ENCODE data around the gene CCDC88C.

CCDC88C gene

GRCh38 chr14:91257328-91258010 is 160.2 kb downstream of the CCDC88C start:
- Histone ChIP-seq H3F3A (ENCODE audit: insufficient read depth, low read length) (no peaks in the 10 kb centered on the region), H3K36me3 (ENCODE audit: insufficient read depth, low read length) (no peaks in the 10 kb centered on the region), H3K9me3 (ENCODE audit: low read length) (no peaks in the 10 kb centered on the region), H3K4me3 (ENCODE audit: low read depth, low read length, poor library complexity, severe bottlenecking) (no peak overlapping the region), H3K79me2 (ENCODE audit: insufficient read depth, low read length) (no peaks in the 10 kb centered on the region), H3K4me1 (ENCODE audit: insufficient read depth, low read length, severe bottlenecking) (peaks cover 21% of the 10 kb centered on the region), H3K4me2 (ENCODE audit: low read length) (no peak overlapping the region), H3K9ac (ENCODE audit: low read length) (no peak overlapping the region), H4K20me1 (ENCODE audit: insufficient read depth, low read length) (no peaks in the 10 kb centered on the region), H3K27ac (ENCODE audit: low read depth, low read length, poor library complexity, severe bottlenecking) (no peak overlapping the region), H2AFZ (ENCODE audit: low read length) (no peak overlapping the region), H3K9me2 (ENCODE audit: low read depth, low read length) (no peaks in the 10 kb centered on the region), H3K27me3 (ENCODE audit: insufficient read depth, low read length) (no peaks in the 10 kb centered on the region)
- TF ChIP-seq CTCF (IDR thresholded peaks at IDR 0.05; ENCODE audit: low read length) (no peak), EZH2 (IDR thresholded peaks at IDR 0.05; ENCODE audit: borderline replicate concordance, low read length) (no peak)

DNA sequence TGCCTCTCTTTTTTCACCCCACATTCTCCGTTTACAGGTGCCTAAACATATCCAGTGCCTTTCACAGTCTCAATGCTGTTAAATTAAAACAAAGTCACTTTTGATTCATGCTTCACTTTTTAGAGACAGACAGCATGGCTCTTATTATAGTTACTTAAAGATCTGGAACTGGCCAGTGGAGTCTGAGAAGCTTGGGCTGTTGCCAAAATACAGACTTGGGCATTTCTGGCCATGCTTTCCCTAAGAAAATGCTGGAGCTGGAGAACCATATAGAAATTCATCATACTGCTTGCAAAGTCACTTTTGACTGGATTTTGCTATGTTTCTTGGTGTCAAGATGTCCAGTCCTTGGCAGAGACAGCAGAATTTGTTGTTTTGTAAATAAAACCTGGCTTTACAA is 161.0 kb downstream of the CCDC88C start:
- Histone ChIP-seq H3K4me3 (ENCODE audit: low read depth, low read length, poor library complexity, severe bottlenecking) (no peak overlapping the region), H2AFZ (ENCODE audit: low read length) (no peak overlapping the region), H3K27ac (ENCODE audit: low read depth, low read length, poor library complexity, severe bottlenecking) (no peak overlapping the region), H3K4me2 (ENCODE audit: low read length) (no peak overlapping the region), H3F3A (ENCODE audit: insufficient read depth, low read length) (no peaks in the 10 kb centered on the region), H3K79me2 (ENCODE audit: insufficient read depth, low read length) (no peaks in the 10 kb centered on the region), H4K20me1 (ENCODE audit: insufficient read depth, low read length) (no peaks in the 10 kb centered on the region), H3K9me2 (ENCODE audit: low read depth, low read length) (no peaks in the 10 kb centered on the region), H3K36me3 (ENCODE audit: insufficient read depth, low read length) (no peaks in the 10 kb centered on the region), H3K27me3 (ENCODE audit: insufficient read depth, low read length) (no peaks in the 10 kb centered on the region), H3K4me1 (ENCODE audit: insufficient read depth, low read length, severe bottlenecking) (peaks cover 28% of the 10 kb centered on the region), H3K9me3 (ENCODE audit: low read length) (no peaks in the 10 kb centered on the region), H3K9ac (ENCODE audit: low read length) (no peak overlapping the region)
- no peak for TF ChIP-seq CTCF (IDR thresholded peaks at IDR 0.05; ENCODE audit: low read length)
- no peak for TF ChIP-seq EZH2 (IDR thresholded peaks at IDR 0.05; ENCODE audit: borderline replicate concordance, low read length)

DNA sequence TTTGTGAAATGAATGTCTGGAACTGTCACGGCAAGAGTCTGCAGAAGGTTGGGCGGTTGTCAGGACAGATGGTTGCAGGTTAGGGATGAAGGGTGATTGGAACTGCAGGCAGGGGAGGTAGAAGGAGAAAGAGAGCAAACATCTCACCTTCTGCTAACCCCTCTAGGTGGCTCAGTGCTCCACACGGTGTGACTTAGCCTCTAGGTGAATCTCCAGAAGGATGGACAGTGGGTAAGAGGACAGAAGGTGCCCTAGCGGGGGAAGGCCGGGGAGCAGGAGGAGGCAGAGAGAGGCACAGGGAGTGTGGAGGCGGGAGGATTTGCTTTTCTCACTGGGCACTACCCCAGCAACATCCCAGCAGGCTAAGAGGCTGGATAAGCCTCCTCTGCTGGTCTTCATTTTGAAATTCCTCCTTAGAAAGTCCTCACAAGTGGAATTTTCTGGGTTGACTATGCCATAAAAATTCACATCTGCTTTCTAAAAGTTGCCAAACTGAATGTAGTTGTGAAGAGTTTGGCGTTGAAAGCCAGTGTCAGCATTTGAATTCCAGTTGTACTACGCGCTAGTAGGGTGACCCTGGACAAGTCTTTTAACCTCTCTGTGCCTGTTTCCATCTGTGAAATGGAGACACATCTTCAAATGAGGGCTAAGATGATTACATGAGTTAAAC is 162.5 kb downstream of the CCDC88C start:
- H3K9me2 ChIP-seq (ENCODE audit: low read depth, low read length): no peaks in the 10 kb centered on the region
- no peak overlapping the region for H3K27ac ChIP-seq (ENCODE audit: low read depth, low read length, poor library complexity, severe bottlenecking)
- H4K20me1 ChIP-seq (ENCODE audit: insufficient read depth, low read length): no peaks in the 10 kb centered on the region
- peaks cover 41% of the 10 kb centered on the region for H3K4me1 ChIP-seq (ENCODE audit: insufficient read depth, low read length, severe bottlenecking)
- H3F3A ChIP-seq (ENCODE audit: insufficient read depth, low read length): peaks cover 4% of the 10 kb centered on the region; the same call in 1 of the 2 replicates
- H3K27me3 ChIP-seq (ENCODE audit: insufficient read depth, low read length): no peaks in the 10 kb centered on the region
- no peaks in the 10 kb centered on the region for H3K9me3 ChIP-seq (ENCODE audit: low read length)
- H3K79me2 ChIP-seq (ENCODE audit: insufficient read depth, low read length): no peaks in the 10 kb centered on the region
- TF ChIP-seq EZH2 (IDR thresholded peaks at IDR 0.05; ENCODE audit: borderline replicate concordance, low read length) (no peak), CTCF (IDR thresholded peaks at IDR 0.05; ENCODE audit: low read length) (no peak; the same call in 1 of the 2 replicates)
- H3K4me3 ChIP-seq (ENCODE audit: low read depth, low read length, poor library complexity, severe bottlenecking): no peak overlapping the region
- H3K4me2 ChIP-seq (ENCODE audit: low read length): no peak overlapping the region
- H3K36me3 ChIP-seq (ENCODE audit: insufficient read depth, low read length): no peaks in the 10 kb centered on the region
- H2AFZ ChIP-seq (ENCODE audit: low read length): no peak overlapping the region
- H3K9ac ChIP-seq (ENCODE audit: low read length): no peak overlapping the region
